Duodenal mucosa (tissue), 2 donors: Measurements from ENCODE around the gene PSMB9.

Experiments used
- H3K27ac ChIP-seq: one replicate; pipeline ENCODE4 v1.7.0; 2013; ENCODE audit warnings: low read depth, low read length
- H3K27me3 ChIP-seq, 2 donors: one replicate each; pipeline ENCODE4 v1.7.0; 2013; ENCODE audit warnings: low read length in 2 of 2, control low read depth in 1 of 2; ENCODE audit not compliant: insufficient read depth in 2 of 2, control insufficient read depth in 1 of 2
- H3K36me3 ChIP-seq, 2 donors: one replicate each; pipeline ENCODE4 v1.7.0; 2013; ENCODE audit warnings: low read length in 2 of 2, control low read depth in 1 of 2; ENCODE audit not compliant: insufficient read depth in 2 of 2, control insufficient read depth in 1 of 2
- H3K4me1 ChIP-seq, 2 donors: one replicate each; pipeline ENCODE4 v1.7.0; 2013; ENCODE audit warnings: low read length in 2 of 2, control low read depth in 1 of 2; ENCODE audit not compliant: insufficient read depth in 2 of 2, control insufficient read depth in 1 of 2
- H3K4me3 ChIP-seq, 2 donors: one replicate each; pipeline ENCODE4 v1.7.0; 2013; ENCODE audit warnings: low read length in 2 of 2, low read depth in 1 of 2
- H3K9ac ChIP-seq, 2 donors: one replicate each; pipeline ENCODE4 v1.7.0; 2013; ENCODE audit warnings: low read length in 2 of 2, low read depth in 1 of 2
- H3K9me3 ChIP-seq, 2 donors: one replicate each; pipeline ENCODE4 v1.7.0; 2013; ENCODE audit warnings: low read length in 2 of 2, control low read depth in 1 of 2; ENCODE audit not compliant: control insufficient read depth in 1 of 2

PSMB9 gene

DNA sequence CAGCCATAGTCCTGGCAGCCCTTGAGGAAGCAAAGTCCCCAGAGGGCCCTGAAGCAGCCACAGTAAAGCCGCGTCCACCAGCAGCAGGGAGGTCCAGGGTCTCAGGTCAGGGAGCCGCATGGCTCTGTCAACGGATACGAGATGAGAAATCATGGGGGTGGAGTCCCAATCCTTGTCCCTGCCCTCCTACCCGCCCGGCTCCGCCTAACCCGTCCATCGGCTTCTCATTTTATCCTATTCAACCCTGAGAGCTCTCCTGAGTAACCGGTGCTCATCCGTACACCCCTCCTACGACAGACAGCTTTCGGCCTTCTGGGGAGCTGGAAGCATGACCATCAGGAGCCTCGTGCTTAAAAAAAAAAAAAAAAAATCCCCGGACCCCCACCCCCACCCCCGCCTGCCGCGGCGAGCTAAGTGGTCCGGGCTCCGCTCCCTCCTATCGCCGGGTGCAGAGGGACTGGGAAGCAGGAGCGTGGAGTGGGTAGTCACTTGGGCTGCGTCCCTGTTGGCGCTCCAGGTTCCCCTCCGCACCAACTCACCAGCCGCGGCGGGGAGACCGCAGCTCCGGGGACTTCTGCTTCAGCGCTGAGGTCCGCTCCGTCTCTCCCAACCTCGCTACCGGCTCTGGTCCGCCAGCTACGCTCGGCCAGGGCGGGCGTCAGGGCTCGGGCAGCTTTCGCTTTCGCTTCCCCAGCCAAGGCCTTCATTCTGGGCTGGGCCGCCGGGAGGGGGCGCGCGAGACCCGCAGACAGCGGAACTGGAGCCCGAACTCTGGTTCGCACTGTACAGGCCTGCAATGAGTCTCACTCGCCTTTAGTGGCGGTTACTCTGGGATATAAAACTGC lies 15.7 kb upstream of the PSMB9 start, which contains the start of gene TAP2:
TSS of gene TAP2 (minus strand) at position 626 of the 845 bp plus-strand sequence. CDS start at position 120, 506 bp downstream.
- Histone ChIP-seq H3K4me3 (peak within 1 kb of the TSS; percentile 76 to 87), H3K4me1 (peaks cover 29 to 37% of the 10 kb centered on the region in 2 donors), H3K9me3 (no peaks in the 10 kb centered on the region), H3K36me3 (peaks cover 37 to 51% of the 10 kb centered on the region in 2 donors), H3K27ac (peak within 1 kb of the TSS; percentile 91), H3K9ac (peak within 1 kb of the TSS; percentile 72 to 84), H3K27me3 (no peaks in the 10 kb centered on the region)

DNA sequence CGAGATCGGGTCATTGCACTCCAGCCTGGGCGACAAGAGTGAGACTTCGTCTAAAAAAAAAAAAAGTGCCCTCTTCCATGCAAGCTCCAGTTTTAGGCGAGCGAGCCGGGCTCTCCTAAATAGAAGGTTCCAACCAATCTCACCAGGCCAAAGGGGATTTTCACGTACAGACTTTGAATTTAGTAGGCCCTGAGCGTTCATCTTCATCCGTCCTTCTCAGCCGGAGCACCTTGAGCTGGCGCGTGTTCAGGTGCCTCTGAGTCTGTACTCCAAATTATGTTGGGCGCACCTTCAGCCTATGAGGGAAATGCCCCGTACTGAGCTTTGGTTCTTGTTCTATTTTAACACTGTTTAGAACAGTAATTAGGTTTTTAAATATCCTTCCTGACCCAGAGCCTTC lies 14.6 kb upstream of the PSMB9 start:
- Histone ChIP-seq H3K9ac (no peak overlapping the region), H3K4me3 (no peak overlapping the region), H3K4me1 (peaks cover 29 to 37% of the 10 kb centered on the region in 2 donors), H3K27ac (peak overlapping the region; percentile 5), H3K9me3 (no peaks in the 10 kb centered on the region), H3K36me3 (peaks cover 35 to 42% of the 10 kb centered on the region in 2 donors), H3K27me3 (no peaks in the 10 kb centered on the region)

DNA sequence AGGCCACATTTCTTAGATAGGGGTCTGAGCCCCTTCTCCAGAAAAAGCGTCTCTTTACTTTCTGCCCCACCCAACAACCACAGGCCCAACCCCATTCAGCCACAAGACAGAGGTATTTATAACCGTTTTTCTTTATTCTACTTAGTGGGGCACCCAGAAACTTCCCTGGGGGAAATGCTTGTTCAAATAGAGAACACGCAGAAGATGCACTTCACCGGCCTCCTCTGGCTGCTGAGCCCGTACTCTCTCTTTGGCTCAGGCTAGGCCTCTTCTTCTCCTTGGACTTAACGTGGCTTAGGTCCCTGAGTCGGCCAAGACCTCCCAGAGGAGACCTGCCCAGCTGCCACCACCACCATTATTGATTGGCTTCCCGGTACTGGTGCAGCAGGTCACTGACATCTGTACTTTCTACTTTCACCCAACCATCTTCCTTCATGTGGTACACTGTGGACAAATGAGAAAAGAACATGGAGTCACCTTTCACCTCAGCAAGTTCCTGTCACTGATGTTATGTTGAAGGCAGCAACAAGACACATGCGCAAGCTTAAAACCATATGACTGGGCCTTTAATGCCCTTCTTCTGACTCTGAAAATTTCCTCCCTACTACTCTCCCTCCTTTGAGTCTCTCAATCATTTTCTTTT lies 13.3 kb upstream of the PSMB9 start:
- H3K4me1 ChIP-seq = peaks cover 39 to 46% of the 10 kb centered on the region in 2 donors
- H3K9ac ChIP-seq = no peak overlapping the region
- H3K27me3 ChIP-seq = no peaks in the 10 kb centered on the region
- no peak overlapping the region for H3K4me3 ChIP-seq
- H3K9me3 ChIP-seq = no peaks in the 10 kb centered on the region
- no peak overlapping the region for H3K27ac ChIP-seq
- H3K36me3 ChIP-seq = peaks cover 30 to 35% of the 10 kb centered on the region in 2 donors

DNA sequence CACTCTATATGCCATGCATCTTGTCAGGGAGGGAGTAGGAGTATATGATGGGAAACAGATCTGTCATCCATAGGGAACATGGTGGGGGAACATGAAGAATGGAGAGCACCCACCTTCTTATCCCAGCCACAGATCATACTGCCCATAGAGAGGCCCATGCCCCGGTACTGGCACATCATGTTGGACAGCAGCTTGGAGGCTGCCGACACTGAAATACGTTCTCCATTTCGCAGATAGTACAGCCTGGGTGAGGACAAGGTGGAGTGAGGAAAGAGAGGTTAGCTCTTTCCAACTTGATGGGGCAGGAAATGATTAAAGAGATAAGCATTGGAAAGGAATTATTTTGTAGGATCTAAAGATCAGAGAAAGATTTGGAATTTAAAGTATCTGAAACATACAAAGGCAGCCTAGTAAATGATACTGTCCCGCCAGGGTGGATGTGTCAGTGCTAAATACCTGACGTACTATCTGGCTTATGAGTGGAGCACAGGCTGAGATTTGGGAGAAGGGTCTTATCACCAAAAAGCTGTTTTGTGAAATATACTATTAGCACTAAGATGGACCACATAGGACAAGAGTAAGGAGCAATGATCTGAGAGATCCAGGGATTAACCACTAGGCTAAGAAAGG lies 11.9 kb upstream of the PSMB9 start:
- Histone ChIP-seq H3K27ac (no peak overlapping the region), H3K9ac (peak overlapping the region; percentile 89 to 97), H3K36me3 (peaks cover 38 to 44% of the 10 kb centered on the region in 2 donors), H3K27me3 (no peaks in the 10 kb centered on the region), H3K9me3 (no peaks in the 10 kb centered on the region), H3K4me3 (peak overlapping the region; percentile 90 to 99), H3K4me1 (peaks cover 37 to 44% of the 10 kb centered on the region in 2 donors)

DNA sequence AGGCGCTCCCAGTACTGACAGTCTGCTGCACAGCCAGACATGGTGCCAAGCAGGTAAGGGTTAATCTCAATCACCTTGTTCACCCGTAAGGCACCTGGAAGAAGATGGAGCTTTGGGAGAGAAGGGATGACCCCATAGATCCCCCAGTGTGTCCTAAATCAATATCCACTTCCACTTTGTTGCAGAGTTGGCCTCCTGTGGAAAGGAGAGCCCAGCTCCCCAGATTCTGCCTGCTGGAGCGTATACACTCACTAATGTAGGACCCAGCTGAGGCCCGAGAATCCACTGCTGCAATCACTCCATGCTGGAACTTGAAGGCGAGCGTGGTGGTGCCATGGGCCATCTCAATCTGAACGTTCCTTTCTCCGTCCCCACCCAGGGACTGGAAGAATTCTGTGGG lies 11.3 kb upstream of the PSMB9 start:
- Histone ChIP-seq H3K9me3 (no peaks in the 10 kb centered on the region), H3K27me3 (no peaks in the 10 kb centered on the region), H3K36me3 (peaks cover 43 to 50% of the 10 kb centered on the region in 2 donors), H3K27ac (no peak overlapping the region), H3K4me3 (peak overlapping the region; percentile 90 to 99), H3K4me1 (peaks cover 35 to 39% of the 10 kb centered on the region in 2 donors), H3K9ac (peak overlapping the region; percentile 89 to 97)

DNA sequence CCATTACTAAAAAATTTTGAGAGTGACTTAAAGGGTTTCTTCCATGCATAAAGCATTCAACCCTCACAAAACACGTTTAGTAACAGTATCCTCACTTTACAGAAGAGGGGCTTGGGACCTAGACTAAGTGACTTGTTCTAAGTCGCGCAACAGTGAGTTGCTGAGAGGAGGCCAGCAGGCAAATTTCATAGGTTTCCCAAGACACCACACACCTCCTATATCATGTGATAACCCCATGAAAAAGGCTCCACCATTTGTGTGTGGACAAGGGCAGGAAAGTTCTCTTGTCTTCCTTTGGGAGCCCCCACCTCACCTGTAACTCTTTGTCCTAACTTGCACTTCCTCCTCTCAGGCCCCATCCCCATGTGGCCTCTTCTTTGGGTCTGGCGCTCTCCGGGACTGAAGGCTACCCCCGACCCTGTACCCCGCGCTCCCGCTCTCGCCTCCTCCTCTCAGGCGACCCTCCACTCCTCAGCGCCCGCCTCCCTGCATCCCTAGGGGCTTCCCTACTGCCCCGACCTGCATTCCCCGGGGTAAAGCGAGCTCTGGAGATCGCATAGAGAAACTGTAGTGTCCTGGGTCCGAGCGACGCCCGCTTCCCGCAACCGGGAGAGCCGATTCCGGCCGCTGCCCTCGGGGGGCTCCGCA lies 10.5 kb upstream of the PSMB9 start:
- Histone ChIP-seq H3K4me3 (peak overlapping the region; percentile 90 to 99), H3K4me1 (peaks cover 32 to 44% of the 10 kb centered on the region in 2 donors), H3K9ac (peak overlapping the region; percentile 89 to 97), H3K9me3 (no peaks in the 10 kb centered on the region), H3K27ac (peak overlapping the region; percentile 93), H3K36me3 (peaks cover 50 to 57% of the 10 kb centered on the region in 2 donors), H3K27me3 (no peaks in the 10 kb centered on the region)

DNA sequence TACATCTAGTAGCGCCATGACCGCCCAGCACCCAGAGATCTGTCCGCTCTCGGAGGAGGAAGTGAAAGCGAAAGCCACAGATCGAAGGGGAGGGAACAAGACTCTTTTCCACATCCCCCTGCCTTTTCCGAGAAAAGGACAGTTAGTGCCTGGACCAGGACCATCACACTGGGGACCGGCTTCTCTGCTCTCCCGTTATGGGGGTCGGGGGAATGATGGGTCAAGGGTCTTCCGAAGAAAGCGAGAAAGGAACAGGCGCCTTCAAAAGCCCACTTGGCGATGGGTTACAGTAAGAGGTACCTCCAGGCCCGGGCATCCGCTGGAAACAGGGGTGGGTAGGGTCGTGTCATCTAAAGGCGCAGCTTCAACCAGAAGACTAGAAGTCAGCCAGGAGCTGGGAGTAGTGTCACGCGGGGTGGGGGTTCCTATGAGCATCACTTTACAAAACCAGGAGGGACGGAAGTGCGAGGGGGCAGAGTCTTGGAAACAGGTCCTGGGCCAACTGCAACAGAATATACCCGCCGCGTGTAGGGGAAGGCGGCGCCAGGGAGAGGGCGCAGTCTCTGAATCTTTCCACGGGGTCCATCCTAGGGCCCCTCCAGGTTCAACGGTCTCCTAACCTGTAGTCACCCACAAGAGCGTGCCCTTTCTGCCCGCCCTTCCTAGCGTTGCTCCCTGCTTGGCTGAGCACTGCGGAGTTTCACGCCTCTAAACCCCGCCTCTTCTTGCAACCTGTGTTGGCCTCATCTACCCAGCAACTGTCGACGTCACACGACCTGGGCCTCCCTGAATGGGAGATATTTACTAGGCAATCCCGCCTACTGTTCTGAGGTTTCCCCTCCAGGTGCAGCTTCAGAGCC lies 9.8 kb upstream of the PSMB9 start, which contains the start of gene PSMB8:
TSS of gene PSMB8 (minus strand) at position 69 of the 860 bp plus-strand sequence. CDS start at position 18, 51 bp downstream.
- peak within 1 kb of the TSS; percentile 90 to 99 for H3K4me3 ChIP-seq
- H3K9me3 ChIP-seq = no peaks in the 10 kb centered on the region
- H3K27me3 ChIP-seq = no peaks in the 10 kb centered on the region
- H3K9ac ChIP-seq = peak within 1 kb of the TSS; percentile 89 to 97
- peaks cover 58 to 65% of the 10 kb centered on the region in 2 donors for H3K36me3 ChIP-seq
- peaks cover 32 to 51% of the 10 kb centered on the region in 2 donors for H3K4me1 ChIP-seq
- peak within 1 kb of the TSS; percentile 93 for H3K27ac ChIP-seq

DNA sequence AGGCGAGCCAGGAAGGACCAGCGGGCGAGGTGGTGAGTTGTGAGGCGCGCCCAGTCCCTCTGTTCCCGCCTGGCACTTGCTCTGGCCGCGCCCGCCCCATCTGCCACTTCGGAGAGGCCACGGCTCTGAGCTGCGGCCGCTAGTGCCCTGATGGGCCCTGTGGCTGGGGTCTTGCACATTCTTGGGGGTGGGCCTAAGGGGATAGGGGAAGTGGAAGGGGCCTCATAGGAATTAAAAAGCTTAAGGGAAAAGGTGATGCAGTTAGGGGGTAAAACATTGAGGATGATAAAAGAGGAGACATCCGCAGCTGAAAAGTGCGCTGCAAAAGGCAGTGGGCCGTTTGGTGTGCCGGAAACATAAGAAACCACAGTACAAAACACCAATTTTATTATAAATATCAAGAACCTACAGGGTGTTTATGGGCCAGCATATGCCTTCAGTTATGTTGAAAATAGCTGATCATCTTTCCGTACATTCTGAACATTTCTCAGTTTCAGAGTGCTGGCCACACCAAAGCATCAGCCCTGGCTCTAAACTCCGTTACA lies 9.1 kb upstream of the PSMB9 start:
- H3K36me3 ChIP-seq = peaks cover 61 to 69% of the 10 kb centered on the region in 2 donors
- H3K4me1 ChIP-seq = peaks cover 32 to 52% of the 10 kb centered on the region in 2 donors
- peak overlapping the region; percentile 89 to 97 for H3K9ac ChIP-seq
- H3K4me3 ChIP-seq = peak overlapping the region; percentile 90 to 99
- peak overlapping the region; percentile 93 for H3K27ac ChIP-seq
- no peaks in the 10 kb centered on the region for H3K9me3 ChIP-seq
- H3K27me3 ChIP-seq = no peaks in the 10 kb centered on the region
